Common myeloid progenitor, CD34-positive (primary cell): ENCODE data around the gene FAM53B.

ENCODE experiments used
- CTCF ChIA-PET: fragments of 350-600 bp; sonication (Branson Sonifier 250); formaldehyde crosslinking; loops from one replicate; lab custom pipeline; 2021; ENCODE audit warnings: antibody characterized with exemption; lab: Charles Lee
- POLR2A ChIA-PET: fragments of 350-600 bp; sonication (Branson Sonifier 250); formaldehyde crosslinking; loops from one replicate; lab custom pipeline; 2021; ENCODE audit warnings: antibody characterized with exemption; lab: Charles Lee
- DNase-seq, 3 donors: peaks; one replicate each; pipeline versions ENCODE4 v3.0.0 to v3.0.0-alpha.2; 2013
- H3K27ac ChIP-seq, 2 experiments: 1 replicate in 1 of 2; 2 replicates in 1 of 2; pipeline ENCODE4 v1.7.0; 2013; ENCODE audit warnings: inconsistent platforms in 2 of 2, low read length in 2 of 2, mild to moderate bottlenecking in 2 of 2, low read depth in 1 of 2, moderate library complexity in 1 of 2; ENCODE audit not compliant: severe bottlenecking in 2 of 2, insufficient read depth in 1 of 2, poor library complexity in 1 of 2
- H3K27me3 ChIP-seq, 5 experiments: replicated peaks in 2 of 5; 1 replicate in 3 of 5; 2 replicates in 2 of 5; pipeline versions ENCODE4 v1.6.1 to v1.7.0; 2013; ENCODE audit warnings: low read length in 4 of 5, mild to moderate bottlenecking in 2 of 5, moderate library complexity in 2 of 5, inconsistent platforms in 1 of 5; ENCODE audit not compliant: insufficient read depth in 5 of 5, control insufficient read depth in 4 of 5
- H3K36me3 ChIP-seq, 4 experiments: 1 replicate in 2 of 4; 2 replicates in 2 of 4; pipeline versions ENCODE4 v1.6.1 to v1.7.0; 2013; ENCODE audit warnings: low read length in 3 of 4, control low read depth in 1 of 4, mild to moderate bottlenecking in 1 of 4; ENCODE audit not compliant: control insufficient read depth in 4 of 4, insufficient read depth in 4 of 4
- H3K4me1 ChIP-seq, 4 experiments: 1 replicate in 3 of 4; 2 replicates in 1 of 4; pipeline versions ENCODE4 v1.6.1 to v1.7.1; 2013; ENCODE audit warnings: low read length in 3 of 4, mild to moderate bottlenecking in 3 of 4, control low read depth in 1 of 4, inconsistent platforms in 1 of 4, moderate library complexity in 1 of 4; ENCODE audit not compliant: control insufficient read depth in 4 of 4, insufficient read depth in 4 of 4; ENCODE audit errors: control extremely low read depth in 1 of 4
- H3K4me3 ChIP-seq, 7 experiments: 1 replicate in 4 of 7; 2 replicates in 3 of 7; pipeline versions ENCODE4 v1.5.1 to v1.7.0; 2013; ENCODE audit warnings: mild to moderate bottlenecking in 7 of 7, low read length in 6 of 7, moderate library complexity in 6 of 7, inconsistent platforms in 2 of 7, low read depth in 2 of 7, control low read depth in 1 of 7; ENCODE audit not compliant: insufficient read depth in 4 of 7, control insufficient read depth in 1 of 7; ENCODE audit errors: extremely low read depth in 1 of 7
- H3K9me3 ChIP-seq, 5 experiments: 1 replicate in 4 of 5; 2 replicates in 1 of 5; pipeline versions ENCODE4 v1.6.1 to v1.7.1; 2013; ENCODE audit warnings: low read length in 4 of 5, mild to moderate bottlenecking in 2 of 5, inconsistent platforms in 1 of 5, low read depth in 1 of 5, moderate library complexity in 1 of 5; ENCODE audit not compliant: control insufficient read depth in 4 of 5, insufficient read depth in 2 of 5; ENCODE audit errors: control extremely low read depth in 1 of 5
- WGBS: methylation state at CpG from one replicate; pipeline ENCODE4 v1.1.5; 2013; ENCODE audit not compliant: insufficient coverage; 5-methylcytosine and 5-hydroxymethylcytosine counted together

The FAM53B gene

DNA sequence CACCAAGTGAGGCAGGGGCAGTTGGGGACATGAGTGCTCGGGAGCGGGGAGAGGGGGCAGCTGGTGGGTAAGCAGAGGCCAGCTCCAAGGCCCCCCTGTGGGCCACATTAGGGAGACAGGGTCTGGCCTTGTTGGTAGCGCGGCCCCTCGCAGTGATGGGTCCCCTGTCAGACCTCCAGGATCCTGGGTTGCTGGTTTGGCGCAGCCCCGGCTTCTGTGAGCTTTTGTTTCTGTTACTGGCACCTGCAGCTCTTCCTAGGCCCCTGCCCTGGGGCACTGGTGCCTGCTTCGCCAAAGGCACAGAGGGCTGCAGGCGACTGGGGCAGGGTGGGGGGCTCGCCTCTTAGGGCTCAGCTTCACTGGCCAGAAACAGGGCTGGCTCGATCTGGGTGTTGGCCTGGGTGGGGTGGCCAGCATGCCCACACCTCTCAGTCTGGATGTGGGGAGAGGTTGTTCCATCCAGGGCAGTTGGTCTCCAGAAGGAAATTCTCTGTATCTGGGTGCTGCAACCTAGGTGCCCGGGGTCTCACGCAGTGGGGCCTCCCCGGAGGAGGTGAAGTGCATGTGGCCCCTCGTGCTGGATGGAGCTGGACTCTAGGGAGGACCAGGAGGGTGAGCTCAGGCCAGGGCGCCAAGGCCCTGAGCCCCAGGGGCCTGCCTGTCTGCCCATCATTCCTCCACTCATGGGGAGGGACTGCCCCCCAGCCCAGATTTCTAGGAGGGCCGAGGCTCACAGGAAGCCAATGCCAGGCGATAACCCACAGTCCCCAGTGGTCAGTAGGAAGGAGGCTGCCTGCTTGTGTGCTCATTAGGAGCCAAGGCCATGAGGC, 143.9 kb downstream of the FAM53B start:
- peaks cover 0 to 21% (median 11%) of the 10 kb centered on the region in 4 experiments for H3K4me1 ChIP-seq
- peaks cover 0 to 2% (median 1%) of the 10 kb centered on the region in 5 experiments for H3K9me3 ChIP-seq
- H3K36me3 ChIP-seq = no peaks in the 10 kb centered on the region
- no peaks in the 10 kb centered on the region for H3K27me3 ChIP-seq
- H3K27ac ChIP-seq = no peak overlapping the region
- 92% methylated on average over 17 of the region's 18 CpGs for WGBS
- ChIA-PET CTCF (interaction anchor here (0.8 to 1.5 kb wide), 5 partner anchors 15 to 70 kb away, joined by 3 read pairs; no protein-coding TSS in a partner anchor), POLR2A (no interaction called here)
- no peak for DNase-seq
- no peak overlapping the region for H3K4me3 ChIP-seq

- POLR2A ChIA-PET = no interaction called here
- H3K36me3 ChIP-seq = no peaks in the 10 kb centered on the region
- 95% methylated on average over 7 of the region's 7 CpGs for WGBS
Observed at GRCh38 chr10:124599588-124600050, 144.6 kb downstream of the FAM53B start.

DNA sequence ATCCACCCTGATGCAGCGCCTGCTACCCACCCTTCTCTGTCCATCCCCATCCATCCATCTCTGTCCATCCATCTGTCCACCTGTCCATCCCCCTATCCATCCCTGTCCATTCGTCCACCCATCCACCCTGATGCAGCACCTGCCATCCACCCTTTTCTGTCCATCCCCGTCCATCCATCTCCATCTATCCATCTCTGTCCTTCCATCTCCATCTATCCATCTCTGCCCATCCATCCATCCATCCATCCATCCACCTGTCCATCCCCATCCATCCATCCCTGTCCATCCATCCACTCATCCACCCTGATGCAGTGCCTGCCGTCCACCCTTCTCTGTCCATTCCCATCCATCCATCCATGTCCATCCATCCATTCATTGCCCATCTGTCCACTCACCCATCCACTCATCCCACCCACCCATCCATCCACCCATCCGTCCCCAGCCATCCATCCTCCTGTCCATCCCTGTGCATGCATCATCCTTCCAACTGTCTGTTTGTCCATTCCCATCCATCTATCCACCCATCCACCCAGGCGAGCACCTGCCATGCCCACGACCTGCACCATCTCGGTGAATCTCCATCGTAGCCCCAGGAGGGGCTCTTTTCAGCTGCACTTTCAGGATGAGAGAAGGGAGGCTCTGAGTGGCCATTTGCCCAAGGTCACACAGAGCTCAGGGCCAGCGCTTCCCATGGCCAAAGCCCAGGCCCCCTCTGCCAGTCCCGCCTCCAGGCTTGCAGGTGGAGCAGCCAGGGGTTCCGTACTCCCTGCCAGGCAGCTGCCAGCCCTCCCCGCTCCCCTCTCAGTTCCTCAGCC, 145.2 kb downstream of the FAM53B start:
- ChIA-PET POLR2A (no interaction called here), CTCF (interaction anchor here (1.4 kb wide), 1 partner anchor 24 kb away, joined by 3 read pairs; no protein-coding TSS in a partner anchor)
- no peaks in the 10 kb centered on the region for H3K27me3 ChIP-seq
- peaks cover 0 to 5% (median 2%) of the 10 kb centered on the region in 5 experiments for H3K9me3 ChIP-seq
- H3K27ac ChIP-seq = no peak overlapping the region
- no peaks in the 10 kb centered on the region for H3K36me3 ChIP-seq
- peaks cover 0 to 14% (median 6%) of the 10 kb centered on the region in 4 experiments for H3K4me1 ChIP-seq
- 96% methylated on average over 13 of the region's 13 CpGs for WGBS
- no peak for DNase-seq
- no peak overlapping the region for H3K4me3 ChIP-seq

More at GRCh38 chr10:124599588-124600050, 144.6 kb downstream of the FAM53B start:
- Histone ChIP-seq H3K27ac (no peak overlapping the region), H3K27me3 (no peaks in the 10 kb centered on the region), H3K4me1 (peaks cover 0 to 19% (median 7%) of the 10 kb centered on the region in 4 experiments), H3K9me3 (peaks cover 0 to 5% (median 2%) of the 10 kb centered on the region in 5 experiments), H3K4me3 (no peak overlapping the region)
- DNase-seq = no peak
- CTCF ChIA-PET = interaction anchor here (1.3 to 1.4 kb wide), 2 partner anchors 24 to 27 kb away, joined by 3 read pairs; no protein-coding TSS in a partner anchor

DNA sequence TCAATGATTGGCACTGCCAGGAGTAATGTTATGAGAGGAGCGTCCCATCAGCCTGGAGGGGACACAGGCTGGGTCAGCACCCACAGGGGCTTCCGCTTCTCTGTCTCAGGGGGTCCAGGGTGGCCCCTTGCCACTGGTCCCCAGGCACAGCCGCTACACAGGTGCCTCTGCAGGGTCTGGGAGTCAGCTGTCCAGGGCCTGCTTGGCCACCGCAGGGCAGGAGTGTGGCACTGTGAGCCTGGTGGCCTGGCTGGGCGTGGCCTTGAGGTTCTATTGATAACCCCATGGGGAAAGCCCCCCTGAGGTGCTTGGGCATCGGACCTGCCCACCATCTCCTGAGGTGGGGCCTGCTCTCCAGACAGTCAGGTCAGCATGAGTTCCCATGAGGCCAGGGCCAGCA, 146.0 kb downstream of the FAM53B start:
- Histone ChIP-seq H3K27me3 (no peaks in the 10 kb centered on the region), H3K4me1 (peaks cover 0 to 14% (median 6%) of the 10 kb centered on the region in 4 experiments), H3K9me3 (peaks cover 0 to 5% (median 2%) of the 10 kb centered on the region in 5 experiments), H3K36me3 (no peaks in the 10 kb centered on the region), H3K27ac (no peak overlapping the region), H3K4me3 (no peak overlapping the region)
- CTCF ChIA-PET = no interaction called here
- POLR2A ChIA-PET = no interaction called here
- DNase-seq = no peak
- WGBS = 81% methylated on average over 5 of the region's 6 CpGs

DNA sequence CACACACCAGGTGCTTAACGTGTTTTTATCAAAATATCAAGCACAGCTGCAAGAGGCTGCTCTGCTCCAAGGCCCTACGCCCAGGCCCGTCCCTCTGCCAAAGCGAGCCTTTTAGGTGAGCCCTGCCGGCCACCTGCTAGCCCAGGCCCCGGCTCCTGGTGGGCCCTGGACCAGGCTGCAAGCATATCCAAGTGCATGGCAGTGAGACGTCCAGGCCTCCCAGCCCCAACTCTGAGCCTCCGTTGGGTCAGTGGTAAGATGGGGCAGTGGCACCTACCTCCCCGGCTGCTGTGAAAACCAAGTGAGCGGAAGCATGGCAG, 146.4 kb downstream of the FAM53B start:
- Histone ChIP-seq H3K36me3 (no peaks in the 10 kb centered on the region), H3K4me3 (no peak overlapping the region), H3K27ac (no peak overlapping the region), H3K27me3 (no peaks in the 10 kb centered on the region), H3K9me3 (peaks cover 0 to 5% (median 2%) of the 10 kb centered on the region in 5 experiments), H3K4me1 (peaks cover 0 to 14% (median 6%) of the 10 kb centered on the region in 4 experiments)
- ChIA-PET POLR2A (no interaction called here), CTCF (interaction anchor here (0.6 kb wide), 1 partner anchor 9 kb away, joined by 3 read pairs; no protein-coding TSS in a partner anchor)
- DNase-seq = no peak
- 91% methylated on average over 10 of the region's 10 CpGs for WGBS

GRCh38 chr10:124596962-124597845, 147.0 kb downstream of the FAM53B start:
- ChIA-PET CTCF (interaction anchor here (0.6 kb wide), 1 partner anchor 9 kb away, joined by 3 read pairs; no protein-coding TSS in a partner anchor), POLR2A (no interaction called here)

More at GRCh38 chr10:124596962-124597845, 147.0 kb downstream of the FAM53B start:
- no peaks in the 10 kb centered on the region for H3K36me3 ChIP-seq
- 94% methylated on average over 21 of the region's 21 CpGs for WGBS
- no peak for DNase-seq
- no peak overlapping the region for H3K4me3 ChIP-seq
- H3K27ac ChIP-seq = no peak overlapping the region
- H3K27me3 ChIP-seq = no peaks in the 10 kb centered on the region
- H3K4me1 ChIP-seq = peaks cover 0 to 14% (median 5%) of the 10 kb centered on the region in 4 experiments
- H3K9me3 ChIP-seq = peaks cover 0 to 5% (median 2%) of the 10 kb centered on the region in 5 experiments
